WTC11 (cell line): Measurements from ENCODE around the gene PIK3R1. TPM values are rescaled to one million over a fixed set of nuclear protein-coding genes. Genes with fewer than 3 reads are reported as not detected.

Source experiments
- ATAC-seq: fragments of 200-7000 bp; cut with Tn5 transposase; 2 replicates; pipeline ENCODE4 v1.10.0; 2021; ENCODE audit warnings: mild to moderate bottlenecking, moderate library complexity
- CTCF ChIA-PET: fragments of 300-600 bp; sonication (Branson Sonifier 250); formaldehyde crosslinking; loops from one replicate; lab custom pipeline; 2021; ENCODE audit warnings: antibody characterized with exemption; lab: Charles Lee
- POLR2A ChIA-PET: fragments of 350-600 bp; sonication (Branson Sonifier 250); formaldehyde crosslinking; loops from one replicate; lab custom pipeline; 2021; ENCODE audit warnings: antibody characterized with exemption; lab: Charles Lee
- DNase-seq: peaks from one replicate; pipeline ENCODE4 v3.0.0; 2021; ENCODE audit warnings: low spot score
- H3K27ac Mint-ChIP-seq: 2 replicates; pipeline ENCODE4 v1.8.0; 2021; ENCODE audit warnings: mixed read lengths
- H3K27me3 Mint-ChIP-seq: 2 replicates; pipeline ENCODE4 v1.8.0; 2021; ENCODE audit warnings: low read depth, mild to moderate bottlenecking, moderate library complexity, mixed read lengths
- H3K36me3 Mint-ChIP-seq: 2 replicates; pipeline ENCODE4 v1.8.0; 2021; ENCODE audit warnings: mixed read lengths
- H3K4me1 Mint-ChIP-seq: 2 replicates; pipeline ENCODE4 v1.8.0; 2022; ENCODE audit warnings: mixed read lengths
- H3K4me3 Mint-ChIP-seq: 2 replicates; pipeline ENCODE4 v1.8.0; 2021; ENCODE audit warnings: mild to moderate bottlenecking, moderate library complexity, mixed read lengths
- H3K9me3 Mint-ChIP-seq: 2 replicates; pipeline ENCODE4 v1.8.0; 2021; ENCODE audit warnings: mixed read lengths
- ATF2 ChIP-seq: sonication (generic); formaldehyde crosslinking; IDR thresholded peaks from 2 replicates; pipeline ENCODE4 v1.8.1; 2022; ENCODE audit warnings: low read depth, missing genetic modification reagents, borderline replicate concordance
- EMX1 ChIP-seq: fragments of 250-450 bp; sonication (Bioruptor Pico); IDR thresholded peaks from 2 replicates; pipeline ENCODE4 v1.8.0; 2021; ENCODE audit warnings: mild to moderate bottlenecking
- ESRRA ChIP-seq: sonication (generic); formaldehyde crosslinking; IDR thresholded peaks from 2 replicates; pipeline ENCODE4 v1.8.1; 2022; ENCODE audit warnings: mild to moderate bottlenecking, missing genetic modification reagents, borderline replicate concordance
- FOXK1 ChIP-seq: sonication (generic); formaldehyde crosslinking; IDR thresholded peaks from 2 replicates; pipeline ENCODE4 v1.8.0; 2022; ENCODE audit warnings: mild to moderate bottlenecking, moderate library complexity, missing genetic modification reagents
- FOXP1 ChIP-seq: sonication (generic); formaldehyde crosslinking; IDR thresholded peaks from 2 replicates; pipeline ENCODE4 v1.8.0; 2022; ENCODE audit warnings: missing genetic modification reagents, mild to moderate bottlenecking, moderate library complexity, borderline replicate concordance
- GRHL2 ChIP-seq: fragments of 250-450 bp; sonication (Bioruptor Pico); IDR thresholded peaks from 2 replicates; pipeline ENCODE4 v1.8.0; 2022; ENCODE audit warnings: mild to moderate bottlenecking, moderate library complexity; ENCODE audit not compliant: insufficient replicate concordance, severe bottlenecking
- HMGXB4 ChIP-seq: sonication (generic); formaldehyde crosslinking; IDR thresholded peaks from 2 replicates; pipeline ENCODE4 v1.8.1; 2023; ENCODE audit warnings: mild to moderate bottlenecking, moderate library complexity, missing genetic modification reagents
- IRF1 ChIP-seq: sonication (generic); formaldehyde crosslinking; IDR thresholded peaks from 2 replicates; pipeline ENCODE4 v1.8.0; 2023; ENCODE audit warnings: missing genetic modification reagents
- JUN ChIP-seq: sonication (generic); formaldehyde crosslinking; IDR thresholded peaks from 2 replicates; pipeline ENCODE4 v1.8.0; 2023; ENCODE audit warnings: mild to moderate bottlenecking, missing genetic modification reagents
- MXD4 ChIP-seq: fragments of 250-450 bp; sonication (Bioruptor Pico); IDR thresholded peaks from 2 replicates; pipeline ENCODE4 v1.8.0; 2021; ENCODE audit warnings: mild to moderate bottlenecking, moderate library complexity, borderline replicate concordance
- NFYB ChIP-seq: sonication (generic); formaldehyde crosslinking; conservative IDR thresholded peaks from 2 replicates; pipeline ENCODE4 v1.8.0; 2022; ENCODE audit warnings: low read depth, missing genetic modification reagents
- NR1H2 ChIP-seq: sonication (generic); formaldehyde crosslinking; IDR thresholded peaks from 2 replicates; pipeline ENCODE4 v1.9.0; 2021; ENCODE audit warnings: mild to moderate bottlenecking, moderate library complexity, missing genetic modification reagents
- NR3C1 ChIP-seq: sonication (generic); formaldehyde crosslinking; conservative IDR thresholded peaks from 2 replicates; pipeline ENCODE4 v1.8.1; 2023; ENCODE audit warnings: low read depth, mild to moderate bottlenecking, missing genetic modification reagents
- SOX15 ChIP-seq: fragments of 250-450 bp; sonication (Bioruptor Pico); IDR thresholded peaks from 2 replicates; pipeline ENCODE4 v1.9.0; 2021; ENCODE audit warnings: mild to moderate bottlenecking
- STAT6 ChIP-seq: sonication (generic); formaldehyde crosslinking; conservative IDR thresholded peaks from 2 replicates; pipeline ENCODE4 v1.8.1; 2023; ENCODE audit warnings: mild to moderate bottlenecking, low read depth, missing genetic modification reagents, moderate library complexity
- TCF7 ChIP-seq: sonication (generic); formaldehyde crosslinking; IDR thresholded peaks from 2 replicates; pipeline ENCODE4 v1.8.0; 2022; ENCODE audit warnings: mild to moderate bottlenecking, low read depth, missing genetic modification reagents, moderate library complexity
- ZNF121 ChIP-seq: sonication (generic); formaldehyde crosslinking; IDR thresholded peaks from 2 replicates; pipeline ENCODE4 v1.8.0; 2023; ENCODE audit warnings: missing genetic modification reagents
- ZNF232 ChIP-seq: sonication (generic); formaldehyde crosslinking; IDR thresholded peaks from 2 replicates; pipeline ENCODE4 v1.8.0; 2022; ENCODE audit warnings: mild to moderate bottlenecking, missing genetic modification reagents
- ZNF263 ChIP-seq: sonication (generic); formaldehyde crosslinking; IDR thresholded peaks from 2 replicates; pipeline ENCODE4 v1.8.1; 2022; ENCODE audit warnings: low read depth, mild to moderate bottlenecking, moderate library complexity, missing genetic modification reagents
- ZNF317 ChIP-seq: sonication (generic); formaldehyde crosslinking; IDR thresholded peaks from 2 replicates; pipeline ENCODE4 v1.8.1; 2023; ENCODE audit warnings: low read depth, mild to moderate bottlenecking, moderate library complexity, missing genetic modification reagents, borderline replicate concordance
- ZNF396 ChIP-seq: fragments of 250-450 bp; sonication (Bioruptor Pico); IDR thresholded peaks from 2 replicates; pipeline ENCODE4 v1.8.0; 2021; ENCODE audit warnings: mild to moderate bottlenecking, moderate library complexity, borderline replicate concordance
- total RNA-seq: library from RNA; stranded (reverse); gene quantifications from 3 replicates; pipeline ENCODE4 v1.2.3, GENCODE V29; 2021
- TF ChIP-seq, protein P1 (sequence below): sonication (generic); formaldehyde crosslinking; IDR thresholded peaks from 2 replicates; pipeline ENCODE4 v1.8.0; 2022; ENCODE audit warnings: mild to moderate bottlenecking, missing genetic modification reagents
- TF ChIP-seq, protein P2 (sequence below): fragments of 250-450 bp; sonication (Bioruptor Pico); IDR thresholded peaks from 2 replicates; pipeline ENCODE4 v2.1.2; 2022; ENCODE audit warnings: mild to moderate bottlenecking, moderate library complexity

Gene PIK3R1
- total RNA-seq, 1 experiment from 2014 or later = 11.3 TPM

DNA sequence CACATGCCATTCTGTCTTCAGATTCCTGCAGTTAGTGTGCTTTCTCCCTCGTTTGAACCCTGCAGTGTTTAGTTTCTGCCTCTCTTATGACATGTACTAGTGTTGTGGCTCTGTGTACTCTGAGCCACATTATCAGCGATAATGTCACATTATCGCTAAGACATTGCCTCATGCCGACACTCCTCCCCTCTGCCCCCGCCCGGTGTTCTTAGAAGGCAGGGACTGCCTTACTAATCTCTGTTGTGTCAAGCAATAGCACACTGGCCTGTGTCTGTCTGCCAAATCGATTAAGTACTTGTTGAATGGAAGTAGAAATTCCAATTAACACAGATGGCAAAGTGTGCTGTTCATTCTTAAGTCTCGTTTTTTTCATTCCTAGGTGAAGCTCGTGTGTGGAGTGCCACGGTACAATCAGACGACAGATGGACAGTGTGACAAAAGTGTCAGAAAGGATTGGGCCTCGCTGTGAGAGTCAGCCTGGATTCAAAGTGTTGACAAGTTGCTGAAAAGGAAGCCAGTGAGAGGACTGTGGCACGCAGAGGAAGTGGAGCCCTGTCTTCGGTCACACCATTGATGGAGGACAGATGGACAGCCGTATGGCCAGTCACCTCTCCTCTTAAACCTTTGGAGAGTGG is 10.5 kb downstream of the PIK3R1 start:
- DNase-seq = no peak
- Mint-ChIP-seq H3K27ac (no peak overlapping the region), H3K4me3 (no peak overlapping the region), H3K4me1 (peaks cover 4% of the 10 kb centered on the region), H3K27me3 (peaks cover 13% of the 10 kb centered on the region), H3K36me3 (peaks cover 8% of the 10 kb centered on the region), H3K9me3 (no peaks in the 10 kb centered on the region)
- TF ChIP-seq, protein P1, sequence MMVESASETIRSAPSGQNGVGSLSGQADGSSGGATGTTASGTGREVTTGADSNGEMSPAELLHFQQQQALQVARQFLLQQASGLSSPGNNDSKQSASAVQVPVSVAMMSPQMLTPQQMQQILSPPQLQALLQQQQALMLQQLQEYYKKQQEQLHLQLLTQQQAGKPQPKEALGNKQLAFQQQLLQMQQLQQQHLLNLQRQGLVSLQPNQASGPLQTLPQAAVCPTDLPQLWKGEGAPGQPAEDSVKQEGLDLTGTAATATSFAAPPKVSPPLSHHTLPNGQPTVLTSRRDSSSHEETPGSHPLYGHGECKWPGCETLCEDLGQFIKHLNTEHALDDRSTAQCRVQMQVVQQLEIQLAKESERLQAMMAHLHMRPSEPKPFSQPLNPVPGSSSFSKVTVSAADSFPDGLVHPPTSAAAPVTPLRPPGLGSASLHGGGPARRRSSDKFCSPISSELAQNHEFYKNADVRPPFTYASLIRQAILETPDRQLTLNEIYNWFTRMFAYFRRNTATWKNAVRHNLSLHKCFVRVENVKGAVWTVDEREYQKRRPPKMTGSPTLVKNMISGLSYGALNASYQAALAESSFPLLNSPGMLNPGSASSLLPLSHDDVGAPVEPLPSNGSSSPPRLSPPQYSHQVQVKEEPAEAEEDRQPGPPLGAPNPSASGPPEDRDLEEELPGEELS (CRISPR knock-in tag) = no peak
- TF ChIP-seq ZNF317 (CRISPR knock-in tag) = no peak
- no peak for TF ChIP-seq ZNF263 (CRISPR knock-in tag)
- no peak for TF ChIP-seq TCF7 (CRISPR knock-in tag)
- no peak for TF ChIP-seq JUN (CRISPR knock-in tag)
- no peak for TF ChIP-seq ZNF121 (CRISPR knock-in tag)
- no peak for TF ChIP-seq ZNF232 (CRISPR knock-in tag)
- no peak for TF ChIP-seq NR1H2
- no peak for TF ChIP-seq SOX15
- TF ChIP-seq, protein P2, sequence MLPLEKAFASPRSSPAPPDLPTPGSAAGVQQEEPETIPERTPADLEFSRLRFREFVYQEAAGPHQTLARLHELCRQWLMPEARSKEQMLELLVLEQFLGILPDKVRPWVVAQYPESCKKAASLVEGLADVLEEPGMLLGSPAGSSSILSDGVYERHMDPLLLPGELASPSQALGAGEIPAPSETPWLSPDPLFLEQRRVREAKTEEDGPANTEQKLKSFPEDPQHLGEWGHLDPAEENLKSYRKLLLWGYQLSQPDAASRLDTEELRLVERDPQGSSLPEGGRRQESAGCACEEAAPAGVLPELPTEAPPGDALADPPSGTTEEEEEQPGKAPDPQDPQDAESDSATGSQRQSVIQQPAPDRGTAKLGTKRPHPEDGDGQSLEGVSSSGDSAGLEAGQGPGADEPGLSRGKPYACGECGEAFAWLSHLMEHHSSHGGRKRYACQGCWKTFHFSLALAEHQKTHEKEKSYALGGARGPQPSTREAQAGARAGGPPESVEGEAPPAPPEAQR = no peak
- no peak for TF ChIP-seq MXD4 (CRISPR knock-in tag)
- TF ChIP-seq STAT6 (CRISPR knock-in tag) = no peak
- ChIA-PET CTCF (no interaction called here), POLR2A (interaction anchor here (0.6 kb wide), 1 partner anchor 780 kb away, joined by 7 read pairs; no protein-coding TSS in a partner anchor)
- no peak for ATAC-seq

GRCh38 chr5:68226546-68227073 is 11.1 kb downstream of the PIK3R1 start:
- POLR2A ChIA-PET = no interaction called here
- Mint-ChIP-seq H3K36me3 (peaks cover 5% of the 10 kb centered on the region; the same call in 1 of the 2 replicates), H3K4me1 (peaks cover 4% of the 10 kb centered on the region)
- TF ChIP-seq ZNF317 (CRISPR knock-in tag) = no peak
- no peak for TF ChIP-seq ZNF396 (CRISPR knock-in tag)
- no peak for TF ChIP-seq GRHL2 (CRISPR knock-in tag)
- TF ChIP-seq IRF1 = no peak
- no peak for TF ChIP-seq HMGXB4
- no peak for TF ChIP-seq EMX1 (CRISPR knock-in tag)
- no peak for TF ChIP-seq NR3C1
- no peak for TF ChIP-seq FOXP1 (CRISPR knock-in tag)
- no peak for TF ChIP-seq ATF2 (CRISPR knock-in tag)
- no peak for TF ChIP-seq NFYB (CRISPR knock-in tag)
- TF ChIP-seq ESRRA (CRISPR knock-in tag) = no peak
- TF ChIP-seq, protein P2 = no peak
- TF ChIP-seq FOXK1 (CRISPR knock-in tag) = no peak
- TF ChIP-seq, all 79 proteins: peak for 0
- CTCF ChIA-PET = no interaction called here
- no peak for ATAC-seq
- Mint-ChIP-seq H3K27me3 (peaks cover 7% of the 10 kb centered on the region), H3K4me3 (no peak overlapping the region), H3K27ac (no peak overlapping the region), H3K9me3 (no peaks in the 10 kb centered on the region)
- no peak for DNase-seq
